Stimulated activated CD8-positive, alpha-beta memory T cell treated with anti-CD3 and anti-CD28 coated beads, Interleukin-12 subunit alpha, Interleukin-12 subunit beta, amount 100 ng/mL, for 1 hour (primary cell): ENCODE measurements around the gene GLB1L2.

Experiments
- DNase-seq: peaks from one replicate; pipeline ENCODE4 v3.0.0-alpha.2; 2020; ENCODE audit warnings: low read depth

GLB1L2 gene

DNA sequence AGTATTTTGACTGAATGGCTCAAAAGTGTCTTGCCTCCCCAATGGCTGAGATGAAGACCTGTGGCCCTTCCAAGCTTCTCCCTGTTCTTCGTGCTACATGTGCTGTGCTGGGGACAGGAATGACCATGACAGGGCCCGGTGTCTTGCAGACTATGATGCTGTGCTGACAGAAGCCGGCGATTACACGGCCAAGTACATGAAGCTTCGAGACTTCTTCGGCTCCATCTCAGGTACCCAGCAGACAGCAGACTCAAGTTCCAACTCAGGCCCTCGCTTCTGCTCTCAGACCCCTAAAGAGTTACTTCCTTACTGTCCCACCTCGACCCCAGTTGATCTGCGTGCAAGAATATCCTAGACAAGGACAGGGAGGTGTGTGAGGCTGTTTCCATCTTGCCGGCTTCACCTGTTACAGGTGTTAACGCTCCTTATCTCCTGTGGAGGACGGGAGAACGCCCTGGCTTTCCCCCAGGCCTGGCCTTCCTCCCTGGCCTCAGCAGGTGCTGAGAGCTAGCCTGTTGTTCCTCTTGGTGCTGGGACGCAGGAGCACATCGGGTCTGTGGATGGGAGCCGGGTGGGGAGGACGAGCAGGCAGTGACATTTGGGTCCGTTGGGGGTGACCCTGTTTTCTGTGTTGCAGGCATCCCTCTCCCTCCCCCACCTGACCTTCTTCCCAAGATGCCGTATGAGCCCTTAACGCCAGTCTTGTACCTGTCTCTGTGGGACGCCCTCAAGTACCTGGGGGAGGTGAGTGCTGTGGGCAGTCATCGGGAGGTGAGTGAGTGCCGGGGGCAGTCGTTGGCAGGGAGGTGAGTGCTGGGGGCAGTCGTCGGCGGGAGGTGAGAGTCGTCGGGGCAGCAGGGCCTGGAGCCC, 38.1 kb downstream of the GLB1L2 start:
- DNase-seq = no peak

DNA sequence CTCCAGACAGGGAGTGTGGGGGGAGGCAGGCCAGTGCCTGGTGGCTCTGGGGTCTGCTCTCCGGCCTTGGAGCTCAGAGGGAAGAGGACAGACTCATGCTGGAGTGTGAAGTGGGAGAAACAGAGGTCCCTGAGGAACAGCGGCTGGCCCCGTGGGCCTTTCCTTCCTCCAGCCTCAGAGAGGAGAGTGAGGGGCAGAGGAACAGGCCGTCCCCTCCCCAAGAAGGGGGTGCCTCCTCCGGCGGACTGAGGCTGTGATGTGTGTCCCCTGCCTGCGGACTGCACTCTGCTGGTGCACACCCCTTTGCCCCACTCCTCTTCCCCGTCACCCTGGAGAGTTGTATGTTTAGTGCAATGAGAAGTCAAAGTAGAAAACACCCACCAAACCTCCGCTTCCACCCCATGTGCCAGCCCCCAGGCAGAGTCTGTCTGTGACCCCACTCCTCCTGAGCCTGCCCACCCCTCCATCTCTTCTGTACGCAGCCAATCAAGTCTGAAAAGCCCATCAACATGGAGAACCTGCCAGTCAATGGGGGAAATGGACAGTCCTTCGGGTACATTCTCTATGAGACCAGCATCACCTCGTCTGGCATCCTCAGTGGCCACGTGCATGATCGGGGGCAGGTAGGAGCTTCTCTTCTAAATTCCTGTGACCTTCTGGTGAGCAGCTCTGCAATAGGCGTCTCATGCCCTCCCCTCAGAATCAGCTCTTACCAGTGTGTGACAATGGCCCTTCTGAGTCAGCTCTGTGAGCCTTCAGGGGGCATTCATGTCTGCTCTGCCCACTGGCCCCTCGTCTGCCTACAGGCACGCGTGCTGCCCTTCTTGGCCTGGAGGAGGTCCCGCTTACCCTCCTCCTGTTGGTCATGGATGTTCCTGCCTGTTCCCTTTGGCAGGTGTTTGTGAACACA, 39.0 kb downstream of the GLB1L2 start:
- DNase-seq = no peak

DNA sequence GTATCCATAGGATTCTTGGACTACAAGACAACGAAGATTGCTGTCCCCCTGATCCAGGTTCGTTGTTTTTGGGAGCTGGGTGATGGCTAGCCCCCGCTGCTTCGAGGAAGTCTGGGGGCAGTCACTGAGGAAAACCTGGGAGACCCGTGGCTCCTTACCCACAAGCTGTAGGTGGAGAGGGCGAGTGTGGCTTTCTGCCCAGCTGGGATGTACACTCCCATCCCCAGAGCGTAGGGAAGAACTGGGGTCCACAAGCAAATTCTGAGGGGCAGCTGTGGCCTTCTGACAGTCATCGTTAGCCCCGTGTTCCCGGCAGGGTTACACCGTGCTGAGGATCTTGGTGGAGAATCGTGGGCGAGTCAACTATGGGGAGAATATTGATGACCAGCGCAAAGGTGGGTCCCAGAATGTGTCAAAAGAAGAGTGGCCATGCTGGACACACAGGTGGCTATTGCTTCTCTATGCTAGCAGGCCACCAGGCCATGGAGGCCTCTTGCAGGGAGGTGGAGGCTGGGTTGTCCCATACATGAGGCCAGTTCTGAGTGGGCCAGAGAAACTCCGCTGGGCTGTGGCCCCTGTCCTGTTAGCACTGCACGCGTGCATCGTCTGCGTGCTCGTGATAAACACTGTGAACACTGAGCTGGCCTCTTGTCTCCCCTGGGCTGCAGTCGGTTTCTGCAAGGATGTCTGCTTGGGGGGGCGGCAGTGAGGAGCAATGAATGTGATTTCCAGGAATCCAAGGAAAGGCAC, 39.8 kb downstream of the GLB1L2 start:
- no peak for DNase-seq

GRCh38 chr11:134372536-134372935, 40.7 kb downstream of the GLB1L2 start:
- no peak for DNase-seq

GRCh38 chr11:134372961-134373360, 41.2 kb downstream of the GLB1L2 start:
- no peak for DNase-seq

GRCh38 chr11:134373591-134374052, 41.8 kb downstream of the GLB1L2 start:
- no peak for DNase-seq

DNA sequence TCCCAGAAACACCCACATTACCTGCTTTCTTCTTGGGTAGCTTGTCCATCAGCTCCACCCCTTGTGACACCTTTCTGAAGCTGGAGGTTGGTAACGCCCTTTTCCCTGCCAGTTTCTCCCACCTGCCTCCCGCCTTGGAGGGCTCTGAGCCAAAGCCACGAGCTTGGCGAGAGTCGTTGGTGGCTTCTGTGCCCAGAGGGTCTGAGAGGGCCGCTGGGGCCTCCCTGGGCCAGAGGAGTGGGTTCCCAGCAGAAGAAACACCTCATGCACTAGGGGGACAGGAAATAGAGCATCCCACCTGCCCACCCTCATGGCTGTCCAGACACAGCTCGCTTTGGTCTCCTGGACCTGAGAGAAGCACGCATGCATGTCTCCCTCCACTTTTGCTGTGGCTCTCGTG, 42.4 kb downstream of the GLB1L2 start:
- DNase-seq = no peak

- DNase-seq = no peak
Observed at GRCh38 chr11:134374891-134375550, 43.2 kb downstream of the GLB1L2 start.

- DNase-seq = no peak
Observed at GRCh38 chr11:134376150-134376921, 44.5 kb downstream of the GLB1L2 start.

- no peak for DNase-seq
Observed at GRCh38 chr11:134377876-134378275, 46.1 kb downstream of the GLB1L2 start.

- no peak for DNase-seq
Observed at GRCh38 chr11:134379241-134379640, 47.5 kb downstream of the GLB1L2 start.

DNA sequence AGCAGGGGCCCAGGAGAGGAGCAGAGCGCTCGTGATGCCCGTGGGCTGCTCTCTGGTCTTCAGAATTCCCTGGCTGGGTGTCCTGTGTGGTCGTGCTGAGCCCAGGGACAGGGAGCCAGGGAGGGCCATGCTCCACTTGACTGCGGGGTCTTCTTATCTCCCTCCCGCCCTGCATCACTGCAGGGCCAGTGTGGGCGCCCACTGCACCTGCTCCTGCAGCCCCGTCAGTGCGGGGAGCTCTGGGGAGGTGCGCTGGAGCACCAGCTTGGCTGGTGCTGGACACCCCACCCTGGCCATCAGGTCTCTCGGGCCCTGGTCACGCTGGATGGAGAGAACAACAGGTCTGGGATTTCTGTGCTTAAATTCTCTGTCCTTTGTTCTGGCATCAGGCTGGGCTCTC, 48.4 kb downstream of the GLB1L2 start:
- no peak for DNase-seq

DNA sequence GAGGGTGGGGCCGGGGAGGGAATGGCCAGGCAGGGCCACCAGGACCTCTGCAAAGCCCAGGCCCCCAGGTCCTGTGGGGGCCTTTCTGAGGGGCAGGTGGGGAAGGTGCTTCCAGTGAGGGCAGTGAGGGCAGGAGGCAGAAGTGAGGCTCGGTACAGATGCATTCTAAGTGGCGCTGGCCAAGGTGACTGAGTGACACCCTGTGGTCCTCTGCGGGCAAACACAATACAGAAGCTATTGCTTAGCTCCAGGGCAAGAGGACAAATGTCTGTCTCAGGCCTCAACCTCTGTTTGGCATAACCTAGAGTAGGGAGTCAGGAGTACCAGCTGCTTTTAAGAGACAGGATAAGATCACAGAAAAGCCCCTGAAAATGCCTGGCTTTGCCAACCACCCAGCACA, 49.0 kb downstream of the GLB1L2 start:
- DNase-seq = no peak

DNA sequence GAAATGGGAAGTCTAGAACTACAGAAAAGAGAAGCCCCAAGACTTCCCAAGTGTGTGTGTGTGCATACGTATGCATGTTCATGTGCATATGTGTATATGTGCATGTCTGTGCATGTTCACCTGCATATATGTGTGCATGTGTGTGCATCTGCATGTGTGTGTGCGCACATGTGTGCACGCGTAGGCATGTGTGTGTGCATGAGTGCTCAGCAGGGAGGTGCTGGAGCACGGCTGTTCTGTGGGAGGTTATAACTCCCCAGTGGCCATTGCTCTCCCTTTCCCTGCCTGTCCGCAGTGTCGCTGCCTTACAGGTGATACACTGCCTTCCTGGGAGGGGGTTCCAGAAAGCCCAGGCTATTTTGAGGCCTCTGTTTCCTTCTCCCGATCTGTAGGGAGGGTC, 50.5 kb downstream of the GLB1L2 start:
- DNase-seq = no peak

- no peak for DNase-seq
Observed at GRCh38 chr11:134382830-134383229, 51.0 kb downstream of the GLB1L2 start.

DNA sequence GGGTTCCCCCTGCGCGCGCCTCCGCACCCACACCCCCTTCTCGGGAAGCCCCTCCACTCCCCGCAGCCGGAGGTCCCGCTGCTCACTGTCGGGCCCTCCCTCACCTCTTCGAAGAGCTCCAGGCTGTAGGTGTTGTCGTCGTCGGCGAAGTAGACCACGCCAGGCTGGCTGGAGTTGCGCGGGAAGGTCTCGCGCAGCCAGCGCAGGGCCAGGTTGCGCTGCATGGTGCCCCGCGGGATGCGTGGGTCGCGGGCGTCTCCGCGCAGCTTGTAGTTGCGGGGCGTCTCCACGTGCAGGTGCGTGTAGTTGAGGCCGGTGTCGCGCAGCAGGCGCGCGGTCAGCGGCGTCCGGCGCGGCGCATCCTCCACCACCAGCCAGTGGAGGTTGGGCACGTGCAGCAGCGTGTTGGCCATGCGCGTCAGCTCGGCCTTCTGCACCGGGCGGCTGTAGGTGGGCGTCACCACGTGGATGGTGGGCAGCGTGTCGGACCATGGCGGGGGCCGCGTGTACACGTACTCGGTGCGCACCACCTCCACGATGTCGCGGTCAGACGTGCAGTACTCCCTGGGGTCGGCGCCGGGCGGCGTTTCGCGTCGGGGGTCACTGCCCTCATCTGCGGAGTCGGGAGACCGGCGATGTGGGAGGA, 51.9 kb downstream of the GLB1L2 start:
- no peak for DNase-seq

DNA sequence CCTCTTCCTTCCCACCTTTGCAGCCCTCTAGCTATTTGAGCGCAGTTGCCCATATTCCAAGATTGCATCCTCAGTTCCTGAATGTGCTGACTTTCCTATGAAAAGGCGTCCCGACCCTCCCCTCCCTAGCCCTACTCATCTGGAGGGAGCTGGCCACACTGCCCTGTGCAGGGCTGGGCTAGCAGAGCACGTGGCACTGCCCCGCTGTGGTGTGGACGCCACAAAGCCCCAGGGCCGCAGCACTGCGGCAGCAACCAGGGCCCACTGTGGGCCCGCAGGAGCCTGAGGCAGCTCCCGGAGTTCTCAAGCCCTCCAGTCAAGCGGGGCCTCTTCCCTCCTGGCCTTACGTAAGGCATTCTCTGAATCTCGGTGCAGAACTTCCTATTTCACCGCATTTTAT, 52.6 kb downstream of the GLB1L2 start:
- DNase-seq = no peak

DNA sequence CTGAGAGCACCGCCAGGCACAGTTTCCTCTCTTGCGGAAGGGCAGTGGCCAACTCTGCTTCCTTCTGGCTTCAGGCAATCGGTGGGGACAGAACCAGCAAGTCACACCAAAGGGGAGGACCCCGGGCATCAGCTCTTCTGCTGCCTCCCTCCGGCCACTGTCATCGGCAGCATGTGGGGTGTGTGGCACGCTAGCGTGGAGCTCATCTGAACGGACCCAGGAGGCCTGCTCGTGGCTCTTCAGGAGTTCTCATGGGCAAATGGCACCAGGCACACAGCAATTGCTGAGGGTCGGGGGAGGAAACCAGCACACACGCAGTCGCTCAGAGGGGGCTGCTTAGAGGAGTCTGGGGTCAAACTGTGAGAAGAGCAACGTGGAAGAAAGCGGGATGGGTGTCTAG, 53.4 kb downstream of the GLB1L2 start:
- DNase-seq = no peak

DNA sequence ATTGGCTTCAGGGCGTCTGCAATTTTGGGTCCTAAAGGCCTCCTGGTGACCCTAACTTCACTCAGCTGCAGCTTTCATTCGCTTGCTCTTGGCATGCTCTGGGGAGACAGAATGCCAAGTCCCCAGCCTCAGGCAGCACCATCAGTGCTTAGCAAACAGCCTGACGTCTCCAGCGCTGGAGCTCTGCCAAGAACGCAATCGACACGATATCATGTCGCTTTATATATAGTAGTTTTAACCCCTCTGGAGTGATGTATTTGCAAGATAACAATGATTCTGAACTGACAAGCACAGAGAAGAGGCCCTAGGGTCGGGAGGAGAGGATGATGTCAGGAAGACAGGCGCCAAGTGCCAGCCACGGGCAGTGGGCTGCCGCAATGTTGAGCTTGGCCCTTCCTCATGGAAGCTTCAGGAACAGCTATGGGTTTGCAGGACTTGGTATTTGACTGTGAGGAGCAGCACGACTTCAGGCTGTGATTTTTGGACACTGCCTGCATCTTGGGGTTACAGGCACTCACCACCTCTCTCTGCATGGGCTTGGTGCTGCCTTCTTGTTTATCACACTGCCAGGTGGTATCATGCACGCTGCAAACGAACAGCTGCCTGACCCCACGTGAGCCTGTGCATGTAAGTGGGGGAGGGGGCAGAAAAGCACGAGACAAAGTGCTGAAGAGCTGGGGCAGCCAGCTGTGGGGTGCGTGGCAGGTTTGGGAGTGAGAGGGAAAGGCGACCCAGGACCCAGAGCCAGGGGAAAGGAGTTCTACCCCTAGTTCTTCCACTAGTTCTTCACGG, 54.2 kb downstream of the GLB1L2 start:
- no peak for DNase-seq

- no peak for DNase-seq
Observed at GRCh38 chr11:134386945-134387344, 55.2 kb downstream of the GLB1L2 start.
